Measurements from ENCODE around the gene CAMK2B. TPM values are rescaled to one million over a fixed set of nuclear protein-coding genes. Genes with fewer than 3 reads are reported as not detected.
A peak's percentile ranks its signal among the peaks of the same experiment; 100 is the strongest.

CAMK2B gene
- polyA plus RNA-seq, 3 donors = 0.13 TPM; not detected in 2

DNA sequence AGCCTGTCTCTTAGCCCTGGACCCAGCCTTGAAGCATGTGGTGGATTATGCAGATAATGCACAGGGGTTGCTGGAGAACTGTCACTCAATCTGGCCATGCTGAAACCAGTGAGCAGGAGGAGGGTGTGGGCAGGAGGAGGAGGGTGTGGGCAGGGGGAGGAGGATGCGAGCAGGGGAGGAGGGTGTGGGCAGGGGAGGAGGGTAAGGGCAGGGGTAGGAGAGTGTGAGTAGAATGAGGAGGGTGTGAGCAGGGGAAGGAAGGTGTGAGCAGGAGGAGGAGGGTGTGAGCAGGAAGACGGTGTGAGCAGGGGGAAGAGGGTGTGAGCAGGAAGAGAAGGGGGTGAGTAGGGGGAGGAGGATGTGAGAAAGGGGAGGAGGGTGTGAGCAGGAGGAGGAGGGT, 18.8 kb downstream of the CAMK2B start:
- Histone ChIP-seq H3K9ac (ENCODE audit: insufficient read depth, low read length, poor library complexity, severe bottlenecking) (no peak overlapping the region), H2AFZ (ENCODE audit: insufficient read depth, low read depth, low read length, poor library complexity, severe bottlenecking) (no peak overlapping the region), H3K4me3 (replicated peaks in 1 of 3; ENCODE audit: low read depth in 2 of 3, low read length in 3 of 3) (no peak overlapping the region), H3K27ac (ENCODE audit: low read depth in 1 of 2, low read length in 2 of 2) (no peak overlapping the region), H3K4me2 (replicated peaks; ENCODE audit: extremely low read depth, low read length, poor library complexity, severe bottlenecking) (no peak overlapping the region), H3K36me3 (replicated peaks in 1 of 2; ENCODE audit: control insufficient read depth in 1 of 2, insufficient read depth in 2 of 2, low read length in 2 of 2) (no peaks in the 10 kb centered on the region), H3K9me3 (replicated peaks in 1 of 2; ENCODE audit: control insufficient read depth in 1 of 2, insufficient read depth in 1 of 2, low read length in 2 of 2) (no peaks in the 10 kb centered on the region), H3K27me3 (ENCODE audit: control insufficient read depth in 2 of 2, insufficient read depth in 2 of 2, low read length in 2 of 2) (peaks cover 4 to 25% of the 10 kb centered on the region in 2 donors), H4K20me1 (ENCODE audit: insufficient read depth, low read length) (no peaks in the 10 kb centered on the region), H3K79me2 (ENCODE audit: insufficient read depth, low read length) (no peaks in the 10 kb centered on the region), H3K4me1 (ENCODE audit: control insufficient read depth in 1 of 2, insufficient read depth in 2 of 2, low read length in 2 of 2) (peaks cover 0 to 10% of the 10 kb centered on the region in 2 donors)
- peaks cover 0 to 11% (median 4%) of the 10 kb centered on the region in 7 donors for H3K9me3 Mint-ChIP-seq
- 43% methylated on average over 2 of the region's 2 CpGs for WGBS (ENCODE audit: insufficient coverage)
- no peak overlapping the region for H3K27ac Mint-ChIP-seq
- peaks cover 22 to 60% (median 23%) of the 10 kb centered on the region in 3 donors for H3K27me3 Mint-ChIP-seq (ENCODE audit: low read depth in 3 of 3)
- no peak for DNase-seq
- TF ChIP-seq, protein P1, sequence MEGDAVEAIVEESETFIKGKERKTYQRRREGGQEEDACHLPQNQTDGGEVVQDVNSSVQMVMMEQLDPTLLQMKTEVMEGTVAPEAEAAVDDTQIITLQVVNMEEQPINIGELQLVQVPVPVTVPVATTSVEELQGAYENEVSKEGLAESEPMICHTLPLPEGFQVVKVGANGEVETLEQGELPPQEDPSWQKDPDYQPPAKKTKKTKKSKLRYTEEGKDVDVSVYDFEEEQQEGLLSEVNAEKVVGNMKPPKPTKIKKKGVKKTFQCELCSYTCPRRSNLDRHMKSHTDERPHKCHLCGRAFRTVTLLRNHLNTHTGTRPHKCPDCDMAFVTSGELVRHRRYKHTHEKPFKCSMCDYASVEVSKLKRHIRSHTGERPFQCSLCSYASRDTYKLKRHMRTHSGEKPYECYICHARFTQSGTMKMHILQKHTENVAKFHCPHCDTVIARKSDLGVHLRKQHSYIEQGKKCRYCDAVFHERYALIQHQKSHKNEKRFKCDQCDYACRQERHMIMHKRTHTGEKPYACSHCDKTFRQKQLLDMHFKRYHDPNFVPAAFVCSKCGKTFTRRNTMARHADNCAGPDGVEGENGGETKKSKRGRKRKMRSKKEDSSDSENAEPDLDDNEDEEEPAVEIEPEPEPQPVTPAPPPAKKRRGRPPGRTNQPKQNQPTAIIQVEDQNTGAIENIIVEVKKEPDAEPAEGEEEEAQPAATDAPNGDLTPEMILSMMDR (IDR thresholded peaks at IDR 0.05) = no peak
- intact Hi-C loops (cut with micrococcal nuclease) = no loop called here
- no peaks in the 10 kb centered on the region for H3K36me3 Mint-ChIP-seq
- H3K4me3 Mint-ChIP-seq = no peak overlapping the region
- H3K4me1 Mint-ChIP-seq = peaks cover 5% of the 10 kb centered on the region

DNA sequence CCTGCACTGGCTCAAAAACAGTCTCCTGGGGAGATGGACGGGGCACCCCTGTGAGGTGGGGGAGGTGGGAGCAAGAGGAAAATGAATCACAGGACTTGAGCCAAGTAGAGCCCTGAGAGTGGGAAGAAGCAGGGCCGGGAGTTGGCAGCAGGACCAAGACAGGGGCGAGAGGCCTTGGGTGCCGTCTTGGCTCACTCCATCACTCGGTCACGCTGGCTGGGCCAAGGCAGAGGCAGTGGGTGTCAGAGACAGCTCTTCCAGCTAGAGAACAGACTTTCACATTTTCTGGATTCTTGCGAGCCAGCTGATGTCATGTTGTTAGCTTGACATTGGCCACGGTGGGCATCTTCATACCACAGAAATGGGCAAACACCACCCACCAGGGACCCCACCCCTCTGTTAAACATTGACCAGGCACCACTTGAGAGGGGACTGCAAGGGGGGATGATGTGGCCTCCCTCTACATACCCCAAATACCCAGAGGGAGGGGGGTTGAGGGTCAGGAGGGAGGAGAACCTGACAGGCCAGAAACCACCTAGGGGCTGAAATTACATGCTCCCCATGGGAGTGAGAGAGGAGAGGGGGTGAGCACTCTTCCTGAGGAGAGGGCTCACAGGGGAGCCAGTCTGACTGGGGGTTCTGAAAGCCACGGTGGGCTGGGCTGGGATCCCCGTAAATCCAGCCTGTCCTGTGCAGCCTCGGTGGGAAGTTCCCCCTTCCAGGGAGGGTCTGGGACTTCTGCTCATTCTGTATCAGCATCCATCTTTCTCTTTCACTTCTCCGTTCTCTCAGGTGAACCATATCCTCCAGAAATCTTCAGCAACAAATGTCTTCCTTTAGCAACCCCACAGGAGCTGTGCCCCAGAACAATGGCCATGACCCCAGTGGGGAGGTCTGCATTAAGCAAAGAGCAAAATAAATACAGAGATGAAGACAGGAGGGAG, 19.6 kb downstream of the CAMK2B start:
- Histone ChIP-seq H3K9me3 (replicated peaks in 1 of 2; ENCODE audit: control insufficient read depth in 1 of 2, insufficient read depth in 1 of 2, low read length in 2 of 2) (no peaks in the 10 kb centered on the region), H3K36me3 (replicated peaks in 1 of 2; ENCODE audit: control insufficient read depth in 1 of 2, insufficient read depth in 2 of 2, low read length in 2 of 2) (no peaks in the 10 kb centered on the region), H3K9ac (ENCODE audit: insufficient read depth, low read length, poor library complexity, severe bottlenecking) (no peak overlapping the region), H3K79me2 (ENCODE audit: insufficient read depth, low read length) (no peaks in the 10 kb centered on the region), H3K27ac (ENCODE audit: low read depth in 1 of 2, low read length in 2 of 2) (no peak overlapping the region), H4K20me1 (ENCODE audit: insufficient read depth, low read length) (no peaks in the 10 kb centered on the region), H2AFZ (ENCODE audit: insufficient read depth, low read depth, low read length, poor library complexity, severe bottlenecking) (no peak overlapping the region), H3K4me3 (replicated peaks in 1 of 3; ENCODE audit: low read depth in 2 of 3, low read length in 3 of 3) (no peak overlapping the region), H3K4me2 (replicated peaks; ENCODE audit: extremely low read depth, low read length, poor library complexity, severe bottlenecking) (no peak overlapping the region), H3K4me1 (ENCODE audit: control insufficient read depth in 1 of 2, insufficient read depth in 2 of 2, low read length in 2 of 2) (peaks cover 0 to 10% of the 10 kb centered on the region in 2 donors), H3K27me3 (ENCODE audit: control insufficient read depth in 2 of 2, insufficient read depth in 2 of 2, low read length in 2 of 2) (peaks cover 4 to 22% of the 10 kb centered on the region in 2 donors)
- Mint-ChIP-seq H3K4me3 (no peak overlapping the region), H3K27ac (peak overlapping the region in 1 of 7 donors; percentile 63), H3K9me3 (peaks cover 0 to 13% (median 4%) of the 10 kb centered on the region in 7 donors), H3K27me3 (ENCODE audit: low read depth in 3 of 3) (peaks cover 19 to 54% (median 23%) of the 10 kb centered on the region in 3 donors), H3K36me3 (no peaks in the 10 kb centered on the region), H3K4me1 (peaks cover 5% of the 10 kb centered on the region)
- TF ChIP-seq, protein P1 (IDR thresholded peaks at IDR 0.05) = no peak
- WGBS (ENCODE audit: insufficient coverage) = 94% methylated on average over 7 of the region's 12 CpGs
- no peak for DNase-seq
- intact Hi-C loops (cut with micrococcal nuclease) = no loop called here

Measured in CD14-positive monocyte (primary cell).